ENCODE results near the gene SIRPG. TPM values are rescaled to one million over a fixed set of nuclear protein-coding genes. Genes with fewer than 3 reads are reported as not detected.
A peak's percentile ranks its signal among the peaks of the same experiment; 100 is the strongest.

Gene SIRPG
- total and polyA plus RNA-seq, 2 of the 13 experiments (the other 11 are each of a cell fraction or from before 2014, with no cell fraction given): not detected

- TF ChIP-seq KLF13 (CRISPR knock-in tag; IDR thresholded peaks at IDR 0.05) (no peak), ZNF737 (CRISPR knock-in tag; IDR thresholded peaks at IDR 0.05; ENCODE audit: borderline replicate concordance) (no peak), ZNF839 (CRISPR knock-in tag; IDR thresholded peaks at IDR 0.05; ENCODE audit: borderline replicate concordance) (no peak), CEBPG (CRISPR knock-in tag; IDR thresholded peaks at IDR 0.05) (peak; percentile 18; the same call in 1 of the 2 replicates), ZNF878 (CRISPR knock-in tag; IDR thresholded peaks at IDR 0.05) (no peak; the same call in 1 of the 2 replicates), FOXK1 (CRISPR knock-in tag; IDR thresholded peaks at IDR 0.05; ENCODE audit: borderline replicate concordance, low read depth) (peak; percentile 70; the same call in 1 of the 2 replicates), SOX6 (IDR thresholded peaks at IDR 0.05) (no peak), SOX6 (CRISPR knock-in tag; IDR thresholded peaks at IDR 0.05) (peak; percentile 94), NFE2L2 (IDR thresholded peaks at IDR 0.05; ENCODE audit: low read length) (no peak), DMTF1 (CRISPR knock-in tag; IDR thresholded peaks at IDR 0.05) (no peak), AHDC1 (CRISPR knock-in tag; IDR thresholded peaks at IDR 0.05; ENCODE audit: borderline replicate concordance) (peak; percentile 32; the same call in 1 of the 2 replicates), NFRKB (IDR thresholded peaks at IDR 0.05) (no peak), ZSCAN20 (CRISPR knock-in tag; IDR thresholded peaks at IDR 0.05; ENCODE audit: borderline replicate concordance) (no peak), SRF (IDR thresholded peaks at IDR 0.05; ENCODE audit: low read depth, low read length) (no peak), EHMT2 (IDR thresholded peaks at IDR 0.05; ENCODE audit: borderline replicate concordance, low read depth, low read length) (peak; percentile 91; the same call in 1 of the 2 replicates), CBFB (CRISPR knock-in tag; IDR thresholded peaks at IDR 0.05) (no peak), HMGXB3 (CRISPR knock-in tag; IDR thresholded peaks at IDR 0.05; ENCODE audit: borderline replicate concordance) (0 out of 2 replicates have a peak, but pooled peaks have one; percentile 39)
- TF ChIP-seq, protein P1, sequence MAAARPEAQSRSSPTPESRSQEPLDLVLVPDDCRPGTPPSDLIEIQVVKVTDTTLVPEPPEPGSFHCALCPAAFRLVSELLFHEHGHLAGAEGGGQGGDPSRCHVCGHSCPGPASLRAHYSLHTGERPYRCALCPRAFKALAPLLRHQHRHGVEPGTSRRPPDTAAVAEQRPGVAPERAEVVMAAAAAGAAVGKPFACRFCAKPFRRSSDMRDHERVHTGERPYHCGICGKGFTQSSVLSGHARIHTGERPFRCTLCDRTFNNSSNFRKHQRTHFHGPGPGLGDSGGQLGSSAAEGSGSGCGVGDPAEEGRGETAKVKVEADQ (CRISPR knock-in tag; IDR thresholded peaks at IDR 0.05; ENCODE audit: borderline replicate concordance): no peak
Observed at GRCh38 chr20:1636621-1637020, 21.0 kb downstream of the SIRPG start (continued).
